ENCODE data around the gene USP35.

The USP35 gene

DNA sequence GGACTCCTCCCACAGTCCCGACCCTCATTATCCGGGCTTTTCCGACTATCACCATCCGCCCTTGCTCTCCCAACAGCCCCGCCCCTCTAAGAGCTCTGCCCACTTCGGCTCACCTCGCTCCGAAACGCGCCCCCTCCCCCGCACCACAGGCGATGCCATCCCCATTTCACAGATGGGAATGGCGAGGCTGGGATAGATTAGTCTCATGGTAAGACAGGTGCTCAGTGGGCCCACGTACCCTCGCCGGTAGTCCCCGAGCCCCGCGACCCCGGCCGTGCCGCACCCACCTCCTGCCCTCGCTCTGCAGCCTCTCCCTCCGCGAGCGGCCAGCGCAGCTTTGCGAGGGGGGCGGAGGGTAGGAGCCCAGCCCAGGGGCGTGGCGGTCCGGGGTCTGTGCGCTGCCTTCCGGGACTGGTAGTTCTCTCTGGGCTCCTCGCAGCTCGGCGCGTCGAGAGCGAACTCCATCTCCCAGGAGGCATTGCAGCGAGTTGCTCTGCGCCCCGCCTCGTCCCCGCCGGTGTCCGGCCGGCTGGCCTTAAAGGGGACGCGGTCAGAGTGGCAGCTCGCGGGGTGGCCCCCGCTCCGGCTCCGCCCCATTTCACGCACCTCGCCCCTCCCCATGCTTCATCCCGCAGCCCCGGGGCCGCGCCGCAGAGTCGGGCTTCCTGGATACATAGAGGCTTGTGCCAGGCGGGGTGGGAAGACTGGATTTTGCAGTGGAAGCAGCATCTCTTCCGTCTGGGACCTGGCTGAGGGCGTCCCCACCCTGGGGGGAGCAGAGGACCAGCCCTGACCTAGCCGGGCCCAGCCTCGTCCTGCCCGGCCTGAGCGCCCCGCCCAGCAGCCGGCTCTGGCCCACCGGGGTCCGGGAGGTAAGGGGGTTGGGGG lies at the start of gene USP35, which contains the start of gene KCTD21:
USP35 (plus strand) TSS at position 634 of the 888 bp plus-strand sequence. CDS start 7,327 bp downstream, outside the sequence.
KCTD21 (minus strand) TSS at position 341 of the 888 bp plus-strand sequence. CDS start 14,072 bp downstream, outside the sequence.
- DNase-seq = peak; percentile 55 to 99 (median 94)

DNA sequence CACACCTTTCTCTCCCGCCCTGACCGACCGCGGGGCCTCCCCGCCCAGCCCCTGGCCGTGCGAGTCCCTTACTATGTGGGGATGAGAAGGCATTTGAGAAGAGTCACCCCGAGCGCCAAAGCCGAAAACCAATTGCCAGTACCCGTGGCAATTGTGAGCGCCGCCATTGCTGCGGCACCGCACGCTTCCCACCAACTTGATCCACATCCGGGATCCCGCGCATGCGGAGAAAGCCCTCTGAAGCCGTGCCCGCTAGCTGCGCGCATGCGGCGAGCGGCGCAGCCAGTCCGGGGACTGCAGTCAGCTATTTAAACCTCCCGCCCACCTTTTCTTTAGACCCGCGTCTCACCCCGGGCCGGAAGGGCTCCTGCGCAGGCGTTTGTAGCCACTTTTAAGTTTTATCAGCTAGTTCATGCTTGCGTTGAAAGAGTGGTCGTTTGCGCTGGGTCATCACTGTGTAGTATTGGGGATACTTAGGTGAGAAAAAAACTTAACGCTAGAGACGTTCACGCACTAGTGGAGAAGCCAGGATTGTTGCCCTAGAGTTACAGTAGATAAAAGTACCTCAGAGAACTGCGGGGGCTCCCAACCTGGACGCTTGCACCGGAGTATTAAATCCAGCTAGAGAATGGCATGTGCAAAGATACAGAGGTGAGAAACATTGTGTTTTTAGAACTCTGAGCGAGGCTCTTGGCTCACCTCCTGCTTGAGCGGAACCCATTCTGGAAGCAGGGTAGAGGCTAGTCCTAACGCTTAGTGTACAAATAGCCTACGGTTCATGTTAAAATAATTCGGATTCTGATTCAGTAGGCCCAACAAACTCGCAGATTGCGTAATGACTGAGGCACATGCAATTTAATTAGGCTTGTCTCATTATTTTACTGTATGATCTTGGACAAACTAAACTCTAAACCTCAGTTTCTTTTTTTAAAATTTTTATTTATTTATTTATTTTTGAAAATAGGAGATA lies 49.0 kb upstream of the USP35 start, which contains the start of gene ALG8:
ALG8 (minus strand) TSS at position 205 of the 970 bp plus-strand sequence; CDS start at position 167, 38 bp downstream.
- DNase-seq = peak; percentile 60 to 97 (median 88)

DNA sequence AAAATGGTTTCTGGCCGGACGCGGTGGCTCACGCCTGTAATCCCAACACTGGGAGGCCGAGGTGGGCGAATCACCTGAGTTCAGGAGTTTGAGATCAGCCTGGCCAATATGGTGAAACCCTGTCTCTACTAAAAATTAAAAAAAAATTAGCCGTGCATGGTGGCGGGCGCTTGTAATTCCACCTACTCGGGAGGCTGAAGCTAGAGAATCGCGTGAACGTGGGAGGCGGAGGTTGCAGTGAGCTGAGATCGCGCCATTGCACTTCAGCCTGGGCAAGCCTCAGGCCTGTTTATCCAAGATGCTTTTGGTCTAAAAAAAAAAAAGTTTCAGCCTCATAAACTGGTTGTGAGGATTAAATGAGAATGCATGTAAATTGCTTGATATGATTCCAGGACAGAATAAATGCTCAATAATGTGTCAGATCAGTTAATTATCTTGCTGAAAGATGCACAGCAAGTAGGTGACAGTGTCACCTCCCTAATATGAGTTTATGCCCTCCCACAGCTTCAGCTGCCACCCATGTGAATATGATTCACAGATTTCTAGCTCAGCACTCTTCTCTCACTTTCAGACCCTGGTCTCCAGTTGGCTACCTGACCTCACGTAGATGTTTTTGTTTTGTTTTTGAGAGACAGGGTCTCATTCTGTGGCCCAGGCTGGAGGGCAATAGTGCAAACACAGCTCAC lies 48.2 kb upstream of the USP35 start:
- DNase-seq = no peak

DNA sequence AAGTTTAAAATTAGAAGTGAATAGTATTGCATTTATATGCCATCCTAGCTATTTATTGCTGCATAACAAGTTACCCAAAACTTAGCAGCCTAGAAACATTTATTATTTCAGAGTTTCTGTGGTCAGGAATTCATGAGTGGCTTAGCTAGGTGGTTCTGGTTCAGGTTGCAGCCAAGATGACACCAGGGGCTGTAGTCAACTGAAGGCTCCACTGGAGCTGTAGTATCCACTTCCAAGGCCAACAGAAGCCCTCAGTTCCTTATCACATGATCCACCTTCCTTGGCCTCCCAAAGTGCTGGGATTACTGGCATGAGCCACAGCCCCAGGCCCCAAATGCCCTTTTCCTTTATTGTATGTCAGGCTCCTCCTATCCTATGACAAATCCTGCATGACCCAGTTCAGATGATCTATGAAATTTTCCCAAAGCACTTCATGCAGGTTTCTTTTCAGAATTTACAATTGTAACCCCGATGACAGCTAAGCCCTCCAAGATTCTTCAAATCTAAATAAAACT lies 43.2 kb upstream of the USP35 start:
- no peak for DNase-seq

GRCh38 chr11:78147807-78148206 lies 40.9 kb upstream of the USP35 start:
- no peak for DNase-seq

DNA sequence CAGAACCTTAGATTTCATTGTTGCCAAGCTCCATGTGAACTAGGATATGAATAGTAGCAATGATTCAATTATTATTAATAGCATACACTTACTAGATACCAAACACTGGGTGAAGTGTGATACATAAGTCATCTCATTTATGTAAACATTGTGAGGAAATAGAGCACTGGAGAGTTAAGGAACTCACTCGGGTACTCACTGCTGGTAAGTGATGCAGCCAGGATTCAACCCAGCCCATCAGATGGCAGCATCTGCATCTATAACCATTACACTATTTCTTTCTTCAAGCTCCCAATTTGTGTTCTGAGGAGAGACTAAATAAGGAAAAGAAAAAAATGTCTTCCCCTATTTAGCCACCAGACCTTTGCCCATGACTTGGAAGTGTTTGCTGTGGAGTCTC lies 39.1 kb upstream of the USP35 start:
- DNase-seq = peak in 18 of 56 donors; percentile 4 to 72 (median 20)

GRCh38 chr11:78150346-78150745 lies 38.4 kb upstream of the USP35 start:
- DNase-seq = no peak

GRCh38 chr11:78150754-78151153 lies 38.0 kb upstream of the USP35 start:
- no peak for DNase-seq

GRCh38 chr11:78151804-78152203 lies 36.9 kb upstream of the USP35 start:
- DNase-seq = no peak

- DNase-seq = no peak
These were observed 32.4 kb upstream of the USP35 start for GRCh38 chr11:78156127-78156844.

DNA sequence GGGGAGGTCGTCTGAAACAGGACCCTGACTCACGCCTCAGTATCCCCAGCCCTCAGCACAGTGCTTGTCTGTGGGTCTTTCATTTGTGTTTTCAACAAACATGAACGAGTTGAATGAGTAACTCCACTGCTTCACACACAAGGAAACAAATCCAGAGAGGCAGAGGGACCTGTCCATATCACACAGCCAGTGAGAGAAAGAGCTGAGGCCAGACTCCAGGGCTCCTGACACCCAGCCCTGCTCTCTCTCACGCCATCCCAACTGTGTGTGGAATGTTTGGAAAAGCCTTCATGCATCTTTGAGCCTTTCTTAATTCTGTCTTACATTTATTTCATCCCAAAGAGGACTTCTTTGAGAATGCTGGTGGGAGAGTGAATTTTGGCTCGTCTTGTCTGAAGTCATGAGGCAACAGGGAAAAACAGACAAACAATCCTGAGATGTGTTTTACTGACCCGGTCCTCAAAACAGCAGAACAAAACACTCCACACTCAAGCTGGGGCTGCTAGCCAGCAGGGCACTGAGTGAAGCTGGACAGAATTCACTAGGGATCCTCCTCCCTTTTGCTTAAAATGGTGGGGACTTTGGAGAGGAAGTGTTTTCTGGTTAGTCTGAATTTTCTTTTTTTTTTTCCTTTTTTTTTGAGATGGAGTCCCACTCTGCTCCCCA lies 29.6 kb upstream of the USP35 start:
- peak in 8 of 56 donors; percentile 11 to 29 (median 20) for DNase-seq

DNA sequence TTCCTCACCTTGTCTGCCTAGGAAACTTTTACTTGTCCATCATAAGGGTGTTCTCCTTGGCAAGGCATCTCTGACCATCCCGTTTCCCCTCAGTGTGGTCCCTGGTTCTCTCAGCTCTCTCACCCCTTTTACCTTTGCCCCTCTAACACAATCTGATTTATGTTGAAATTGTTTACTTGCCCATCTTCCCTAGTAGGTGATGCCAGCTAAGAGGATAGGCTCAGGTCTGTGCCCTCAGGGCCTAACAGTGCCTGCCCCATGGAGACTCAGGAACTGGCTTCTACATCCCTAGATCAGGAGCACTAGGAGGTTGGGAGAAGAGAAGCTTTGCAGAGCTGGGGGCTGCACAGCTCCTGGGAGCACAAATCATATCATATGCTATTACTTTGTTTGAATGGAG lies 28.2 kb upstream of the USP35 start:
- no peak for DNase-seq

DNA sequence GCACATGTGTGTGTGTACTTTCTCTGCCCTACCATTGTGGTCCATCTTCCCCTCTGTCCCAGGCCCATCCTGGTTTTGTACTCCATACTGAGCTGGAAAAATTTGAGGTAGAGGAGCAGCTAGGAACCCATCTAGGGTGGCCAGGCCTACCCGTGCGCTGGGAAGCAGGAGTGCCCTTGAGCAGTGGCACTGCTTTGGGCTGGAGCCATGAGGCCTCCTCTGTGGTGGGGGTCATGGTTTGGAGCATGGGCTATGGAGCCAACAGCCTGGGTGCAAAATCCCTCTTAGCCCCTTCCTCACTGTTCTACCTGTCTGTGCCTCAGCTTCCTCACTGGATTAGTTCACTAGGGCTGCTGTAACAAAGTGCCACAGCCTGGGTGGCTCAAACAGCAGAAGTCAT lies 27.4 kb upstream of the USP35 start:
- DNase-seq = no peak

GRCh38 chr11:78161962-78162371 lies 26.8 kb upstream of the USP35 start:
- DNase-seq = peak in 1 of 56 donors; percentile 8

DNA sequence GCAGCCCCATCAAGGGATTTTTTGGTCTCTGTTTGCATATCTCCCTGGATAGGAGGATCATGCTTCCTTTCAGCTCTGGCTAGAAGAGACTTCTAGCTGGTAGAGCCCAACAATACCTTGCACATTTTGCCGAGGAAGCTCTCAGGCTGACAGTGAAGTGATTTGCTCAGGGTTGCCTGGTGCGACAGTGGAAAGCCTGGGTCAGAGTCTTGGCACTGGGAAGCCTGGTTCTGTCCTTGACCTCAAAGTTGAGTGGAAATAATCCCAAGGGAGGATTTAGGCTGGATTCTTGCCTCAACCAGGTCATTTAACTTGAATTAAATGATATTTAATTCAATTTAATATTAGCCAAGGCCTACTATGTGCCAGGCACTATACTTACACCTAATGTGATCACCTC lies 24.9 kb upstream of the USP35 start:
- no peak for DNase-seq

- DNase-seq = no peak
These were observed 24.2 kb upstream of the USP35 start for GRCh38 chr11:78164471-78164870.

GRCh38 chr11:78166855-78167469 lies 21.8 kb upstream of the USP35 start:
- DNase-seq = no peak

DNA sequence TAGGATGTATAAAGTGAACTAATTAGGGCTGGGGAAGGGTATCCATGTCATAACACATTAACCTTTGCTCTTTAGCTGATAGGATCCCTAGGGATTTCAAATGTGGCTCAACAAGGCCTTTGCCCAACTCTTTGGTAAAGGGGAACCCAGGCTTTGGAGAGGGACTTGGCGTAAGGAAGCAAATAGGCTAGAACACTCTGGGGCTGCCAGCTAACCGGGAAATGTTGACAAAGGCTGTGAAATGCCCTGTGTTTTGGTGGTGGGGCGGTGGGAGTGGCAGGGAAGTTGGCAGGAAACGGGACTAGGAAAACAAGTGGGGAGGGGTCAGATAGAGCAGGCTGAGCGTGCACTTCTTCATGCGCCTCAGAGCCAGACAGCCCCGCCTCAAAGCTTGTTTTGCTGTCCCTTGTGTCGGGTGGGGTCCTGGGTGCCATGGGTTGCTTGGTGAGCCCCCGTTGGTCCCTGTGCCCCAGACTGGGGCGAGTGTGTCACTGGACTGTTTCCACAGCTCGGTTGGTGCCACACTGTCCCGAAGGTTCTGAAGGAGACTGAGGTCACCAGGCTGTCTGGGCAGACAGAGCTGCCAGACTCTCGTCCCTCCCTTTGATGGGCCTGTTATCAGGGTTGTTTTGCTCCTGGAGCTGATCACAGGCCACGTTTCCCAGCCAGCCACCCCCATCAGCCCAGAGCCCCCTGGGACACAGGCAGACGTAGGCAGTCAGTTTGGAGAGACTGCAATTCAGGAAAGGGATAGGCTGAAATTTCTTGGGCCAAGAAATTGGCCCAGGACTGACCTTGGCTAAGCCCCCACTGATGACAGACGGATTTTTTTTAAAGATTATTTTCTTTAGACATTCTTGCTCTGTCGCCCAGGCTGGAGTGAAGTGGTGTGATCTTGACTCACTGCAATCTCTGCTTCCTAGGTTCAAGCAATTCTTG lies 19.9 kb upstream of the USP35 start:
- DNase-seq = peak in 1 of 56 donors; percentile 27
